Smooth muscle cell of the coronary artery (primary cell): ENCODE data around the gene ZNF431. TPM values are rescaled to one million over a fixed set of nuclear protein-coding genes. Genes with fewer than 3 reads are reported as not detected.

ENCODE experiments used
- total RNA-seq: library from RNA; depleted of rRNA; stranded (reverse); fragments of >200 nt; gene quantifications from 2 replicates; pipeline ENCODE4 v1.2.3, GENCODE V29; 2014; ENCODE audit warnings: low replicate concordance

The ZNF431 gene
- 2.8 and 7.8 TPM in 2 replicates for total RNA-seq

GRCh38 chr19:21141787-21142464, at the start of gene ZNF431:
Gene ZNF431, plus strand, starts transcription at chr19:21142040. Its CDS starts 144 bp downstream, at chr19:21142184.

Other genes starting within 250 kb of the ZNF431 start
- 4.3 and 5.3 TPM in 2 replicates for gene ZNF85, start 218.8 kb upstream of the ZNF431 start, total RNA-seq
- 4.3 and 4.4 TPM in 2 replicates for gene ZNF430, start 121.4 kb upstream of the ZNF431 start, total RNA-seq
- 2.6 TPM in 2 replicates for gene ZNF714, start 59.8 kb upstream of the ZNF431 start, total RNA-seq
- 2.5 and 5.3 TPM in 2 replicates for gene ZNF708, start 187.4 kb downstream of the ZNF431 start, total RNA-seq
- 1.1 and 4.1 TPM in 2 replicates for gene ZNF738, start 217.0 kb downstream of the ZNF431 start, total RNA-seq